HG03439 (cell line): ENCODE measurements around the gene IL1R2.
"Not testable (repeated sequence)": the region's sequence is repeated elsewhere in the genome, so short reads cannot be mapped to it uniquely, and the experiment has no call there.

Source experiments
- ATAC-seq: cut with Tn5 transposase; IDR thresholded peaks from one replicate; pipeline ENCODE4 v1.9.1; 2021; ENCODE audit warnings: mild to moderate bottlenecking, moderate library complexity; ENCODE audit not compliant: unreplicated experiment

Gene IL1R2

GRCh38 chr2:102058293-102058833 is 66.6 kb downstream of the IL1R2 start:
- no peak for ATAC-seq

DNA sequence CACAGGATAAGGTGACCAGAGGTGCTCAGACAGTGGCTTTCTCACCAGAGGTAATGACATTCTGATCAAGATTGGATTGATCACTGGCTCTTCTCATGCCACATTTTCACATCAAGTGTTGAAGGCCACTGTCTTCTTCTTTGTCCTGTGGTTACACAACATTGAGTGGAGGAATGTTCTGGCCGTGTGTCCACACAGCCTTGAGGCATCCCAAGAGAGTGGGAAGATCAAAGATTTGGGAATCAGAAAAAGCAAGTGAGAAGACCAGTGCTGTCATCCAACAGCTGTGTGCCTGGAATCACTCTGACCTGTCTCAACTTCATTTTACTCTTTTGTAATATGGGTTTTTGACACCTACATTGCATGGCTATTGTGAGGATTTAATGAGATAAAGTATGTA is 67.4 kb downstream of the IL1R2 start:
- ATAC-seq, result no peak

DNA sequence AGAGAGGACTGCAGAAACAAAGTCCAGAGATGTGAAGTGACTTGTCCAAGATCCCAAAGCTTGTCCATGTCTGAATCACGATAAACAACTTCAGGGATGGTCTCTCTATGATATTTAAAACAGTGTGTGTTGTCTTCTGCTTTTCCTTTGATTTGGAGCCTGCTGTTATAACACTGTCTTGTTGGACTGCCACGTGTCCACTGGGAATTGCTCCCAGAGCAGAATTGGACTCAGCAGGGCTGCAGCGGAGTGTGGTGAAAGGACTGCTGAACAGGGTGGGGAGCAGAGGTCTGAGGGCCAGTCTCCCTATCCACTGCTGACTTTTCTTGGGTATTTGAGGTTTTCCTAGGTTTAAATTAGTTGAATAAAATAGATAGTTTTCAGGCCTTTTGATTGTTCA is 68.3 kb downstream of the IL1R2 start:
- ATAC-seq, result no peak

GRCh38 chr2:102060792-102061191 is 69.0 kb downstream of the IL1R2 start:
- ATAC-seq, result no peak

GRCh38 chr2:102061286-102061699 is 69.5 kb downstream of the IL1R2 start:
- ATAC-seq, result no peak

GRCh38 chr2:102061962-102062795 is 70.4 kb downstream of the IL1R2 start:
- peak; percentile 44 for ATAC-seq

DNA sequence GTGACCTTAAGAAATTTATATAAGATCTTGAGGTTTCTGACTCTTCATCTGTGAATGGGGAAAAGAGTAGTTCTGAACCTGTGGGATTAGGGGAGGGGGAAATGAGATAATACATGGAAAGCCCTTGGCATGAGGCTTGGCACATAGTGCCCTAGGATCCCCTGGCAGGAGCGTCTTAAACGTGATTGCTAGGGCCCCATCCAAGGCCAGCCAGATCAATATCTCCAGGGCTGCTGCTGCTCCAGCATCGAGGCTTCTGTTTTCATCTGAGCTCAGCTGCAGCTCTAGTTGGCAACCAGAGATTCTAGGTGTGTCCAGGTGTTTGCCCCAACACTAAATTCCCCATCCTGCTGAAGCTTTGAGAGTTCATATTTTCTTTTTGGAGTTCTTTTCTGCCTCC is 71.0 kb downstream of the IL1R2 start:
- ATAC-seq, result no peak

DNA sequence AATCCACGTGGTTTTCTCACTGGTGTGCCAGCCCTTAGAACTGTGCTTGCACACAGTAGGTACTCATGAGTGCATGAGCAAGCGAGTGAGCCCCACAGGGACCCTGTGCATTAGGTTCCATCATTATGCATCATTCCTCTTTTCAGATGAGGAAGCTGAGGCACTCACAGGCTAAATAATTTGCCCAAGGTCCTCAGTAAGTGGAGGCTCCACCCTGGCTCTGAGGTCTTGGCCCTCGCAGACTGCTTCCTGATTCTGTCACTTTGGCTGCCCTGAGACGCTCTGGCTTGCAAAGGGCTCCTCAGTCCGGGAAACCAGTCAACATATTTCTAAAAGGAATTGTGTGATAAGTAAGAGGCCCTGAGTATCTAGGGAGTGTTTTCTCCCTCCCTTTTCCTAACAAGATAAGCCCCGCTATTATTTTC is 71.7 kb downstream of the IL1R2 start:
- no peak for ATAC-seq

- ATAC-seq, result no peak
These were observed 72.3 kb downstream of the IL1R2 start for GRCh38 chr2:102063941-102064678.

GRCh38 chr2:102064679-102065674 is 73.2 kb downstream of the IL1R2 start:
- no peak for ATAC-seq

DNA sequence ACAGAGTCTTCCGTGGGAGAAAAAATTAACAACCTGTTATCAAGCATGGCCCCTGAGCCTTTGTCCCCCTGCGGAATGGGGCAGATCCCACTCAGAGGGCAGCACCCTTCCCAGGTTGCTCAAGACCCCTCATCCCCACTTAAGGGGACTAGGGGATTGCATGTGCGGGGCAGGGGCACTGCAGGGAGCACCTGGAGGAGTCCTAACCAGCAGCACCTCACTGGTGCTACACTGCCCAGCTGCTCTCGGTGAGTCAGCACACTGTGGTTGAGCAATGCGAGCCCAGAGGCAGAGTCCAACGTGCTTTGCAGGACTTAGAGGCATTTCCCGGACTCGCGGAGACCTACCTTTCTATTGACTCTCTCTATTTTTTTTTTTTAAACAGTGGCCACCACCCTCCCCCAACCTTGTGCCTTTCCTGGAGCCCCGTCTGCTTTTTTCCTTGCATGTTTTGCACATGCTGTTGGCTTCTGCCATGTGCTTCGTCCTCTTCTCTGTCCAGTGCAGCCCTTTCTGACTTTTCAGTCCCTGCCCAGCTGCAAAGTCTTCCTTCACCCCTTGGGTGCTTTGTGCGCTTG is 74.0 kb downstream of the IL1R2 start:
- ATAC-seq, result no peak

GRCh38 chr2:102066554-102066953 is 74.8 kb downstream of the IL1R2 start:
- no peak for ATAC-seq

- not testable (repeated sequence) for ATAC-seq
These were observed 76.4 kb downstream of the IL1R2 start for GRCh38 chr2:102068126-102068525.

GRCh38 chr2:102069311-102069974 is 77.7 kb downstream of the IL1R2 start:
- no peak for ATAC-seq

- ATAC-seq, result no peak
These were observed 78.4 kb downstream of the IL1R2 start for GRCh38 chr2:102070058-102070642.

- no peak for ATAC-seq
These were observed 81.0 kb downstream of the IL1R2 start for GRCh38 chr2:102072741-102073140.

DNA sequence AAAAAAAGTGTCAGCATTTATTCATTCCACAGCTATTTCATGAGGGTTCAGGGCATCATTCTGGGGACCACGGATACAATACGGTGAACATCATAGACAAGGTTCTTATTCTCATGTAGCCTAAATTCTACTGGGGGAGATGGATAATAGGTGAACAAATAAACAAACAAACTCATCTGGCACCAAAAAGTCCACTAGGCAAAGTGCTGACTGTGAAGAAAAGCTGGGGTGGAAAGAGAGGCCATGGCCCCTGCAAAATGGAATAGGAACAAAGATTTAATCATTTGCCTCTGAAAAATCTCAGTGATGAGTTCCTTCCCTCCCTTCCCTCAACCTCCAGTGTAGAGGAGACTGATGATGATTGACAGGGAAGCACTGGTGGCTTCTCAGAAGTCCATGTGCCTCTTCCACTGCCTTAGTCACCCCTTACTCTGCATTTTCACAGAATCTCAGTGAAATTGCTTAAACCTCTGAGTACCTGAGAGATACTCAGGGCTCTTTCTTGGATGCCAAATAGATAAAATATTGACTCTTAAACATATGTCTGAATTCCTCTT is 81.5 kb downstream of the IL1R2 start:
- ATAC-seq, result no peak

DNA sequence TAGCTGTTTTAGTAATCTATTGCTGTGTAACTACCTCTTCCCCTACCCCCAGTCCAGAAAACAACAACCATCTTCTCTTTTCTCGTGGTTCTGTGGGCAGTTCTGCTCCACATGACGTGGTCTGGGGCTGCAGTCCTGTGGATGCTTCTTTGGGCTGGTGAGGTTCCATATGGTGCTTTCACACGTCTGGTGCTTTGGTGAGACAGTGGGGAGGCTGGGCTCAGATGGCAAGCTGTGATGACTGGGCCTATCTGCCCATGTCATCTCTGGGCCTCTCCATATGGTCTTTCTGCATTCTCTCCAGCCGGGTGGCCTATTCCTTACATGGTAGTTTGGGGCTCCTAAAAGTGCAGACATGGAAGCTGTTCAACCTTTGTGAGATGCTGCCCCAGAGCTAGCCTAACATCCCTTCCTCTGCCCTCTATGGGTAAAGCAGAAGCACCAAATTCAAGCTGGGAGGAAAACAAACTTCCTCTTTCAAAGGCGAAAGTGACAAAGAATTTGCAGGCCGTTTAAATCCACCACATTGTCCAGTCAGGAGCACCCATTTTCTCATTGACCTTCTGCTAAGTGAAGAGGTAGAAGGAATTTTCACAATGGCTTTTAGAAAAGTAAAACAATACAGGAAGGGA is 82.5 kb downstream of the IL1R2 start:
- no peak for ATAC-seq

GRCh38 chr2:102075479-102075878 is 83.7 kb downstream of the IL1R2 start:
- ATAC-seq, result no peak
